DOHH2 (cell line): ENCODE results near the gene GFAP.

Experiments used
- CTCF ChIP-seq: fragments of 200-600 bp; sonication (generic); IDR thresholded peaks from one replicate; pipeline ENCODE4 v1.5.1; 2014; ENCODE audit warnings: antibody characterized with exemption, mild to moderate bottlenecking, low read depth, low read length; ENCODE audit not compliant: poor library complexity, severe bottlenecking
- EZH2phosphoT487 ChIP-seq: fragments of 200-600 bp; sonication (generic); IDR thresholded peaks from 2 replicates; pipeline ENCODE4 v1.6.1; 2017; ENCODE audit warnings: borderline replicate concordance, mild to moderate bottlenecking, antibody characterized with exemption, low read length, moderate library complexity, mixed read lengths

- TF ChIP-seq CTCF = no peak
- TF ChIP-seq EZH2phosphoT487 = no peak
These were observed 9.2 kb downstream of the GFAP start for GRCh38 chr17:44906010-44906646.
